CD4-positive, alpha-beta T cell treated with Interleukin-10 for 1 hour (primary cell): ENCODE data around the gene RAB44.

ENCODE experiments used
- DNase-seq: peaks from one replicate; pipeline ENCODE4 v3.0.0-alpha.2; 2020

Gene RAB44

DNA sequence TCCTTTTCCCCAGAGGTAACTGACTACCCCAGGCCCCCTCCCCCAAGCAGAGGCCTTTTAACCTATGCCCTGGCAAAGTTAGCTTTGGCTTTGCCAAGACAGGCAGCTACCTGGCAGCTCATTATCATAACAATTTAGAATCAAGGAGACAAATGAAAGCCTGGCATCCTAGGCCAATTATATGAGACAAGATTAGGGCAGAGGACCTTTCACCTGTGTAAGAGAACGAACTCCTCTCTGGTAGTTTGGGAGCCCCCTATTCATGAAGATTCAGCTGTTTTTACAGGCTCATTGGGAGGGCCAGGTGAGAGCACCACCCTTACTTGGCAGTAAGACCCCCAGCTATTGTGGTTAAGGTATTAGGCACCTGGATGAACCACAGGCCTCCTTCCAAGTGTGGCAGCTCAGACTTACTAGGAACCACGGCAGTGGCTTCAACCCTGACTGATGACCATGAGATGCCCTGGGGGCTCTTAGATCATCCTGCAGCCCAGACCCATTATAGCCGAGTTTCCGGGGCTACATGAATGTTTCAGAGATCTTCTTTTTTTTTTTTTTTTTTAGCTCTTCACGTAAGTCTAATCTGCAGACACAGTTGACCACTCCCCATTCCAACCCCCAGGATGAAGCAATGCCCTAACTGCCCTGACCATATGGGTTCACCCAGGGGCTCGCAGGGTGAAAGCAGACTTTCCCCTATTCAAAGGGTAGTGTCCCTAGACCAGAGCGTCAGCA lies 56.2 kb downstream of the RAB44 start:
- no peak for DNase-seq

DNA sequence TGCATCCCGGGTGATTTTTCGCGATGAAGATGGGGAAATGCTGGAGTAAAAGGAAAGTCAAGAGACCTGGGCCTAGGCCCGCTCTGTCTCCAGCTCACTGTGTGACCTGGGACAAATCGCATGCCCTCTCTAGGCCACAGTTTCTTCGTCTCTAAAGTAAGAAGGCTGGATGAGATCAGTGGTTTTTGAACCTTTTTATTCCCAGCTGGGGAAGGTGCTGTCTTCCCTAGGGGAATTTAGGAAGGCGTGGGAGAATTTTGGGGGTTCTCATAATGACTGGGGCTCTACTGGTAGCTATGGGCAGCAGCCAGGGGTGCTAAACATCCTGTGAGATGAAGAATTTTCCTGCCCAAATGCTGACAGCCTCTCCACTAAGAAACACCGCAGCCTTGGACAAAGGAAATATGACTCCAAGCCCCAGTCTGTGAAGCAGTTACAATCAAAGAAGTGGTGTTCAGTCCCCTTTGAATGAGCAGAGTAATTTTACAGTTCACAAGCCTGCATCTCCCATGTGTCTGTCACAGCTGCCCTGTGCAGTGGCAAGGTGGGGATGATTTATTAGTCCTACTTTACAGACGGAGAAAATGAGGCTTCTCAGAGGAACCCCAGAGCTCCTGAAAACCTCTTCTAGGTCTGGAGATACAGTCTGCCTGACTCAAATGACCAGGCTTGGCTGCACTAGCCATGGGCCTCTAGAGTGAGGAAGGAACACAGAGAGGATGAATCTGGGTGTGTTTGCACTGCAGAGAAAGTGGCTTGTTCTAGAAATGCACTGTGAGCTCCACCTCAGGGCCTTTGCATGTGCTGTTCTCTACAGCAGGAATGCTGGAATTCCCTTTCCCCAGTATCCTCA lies 57.2 kb downstream of the RAB44 start:
- no peak for DNase-seq

DNA sequence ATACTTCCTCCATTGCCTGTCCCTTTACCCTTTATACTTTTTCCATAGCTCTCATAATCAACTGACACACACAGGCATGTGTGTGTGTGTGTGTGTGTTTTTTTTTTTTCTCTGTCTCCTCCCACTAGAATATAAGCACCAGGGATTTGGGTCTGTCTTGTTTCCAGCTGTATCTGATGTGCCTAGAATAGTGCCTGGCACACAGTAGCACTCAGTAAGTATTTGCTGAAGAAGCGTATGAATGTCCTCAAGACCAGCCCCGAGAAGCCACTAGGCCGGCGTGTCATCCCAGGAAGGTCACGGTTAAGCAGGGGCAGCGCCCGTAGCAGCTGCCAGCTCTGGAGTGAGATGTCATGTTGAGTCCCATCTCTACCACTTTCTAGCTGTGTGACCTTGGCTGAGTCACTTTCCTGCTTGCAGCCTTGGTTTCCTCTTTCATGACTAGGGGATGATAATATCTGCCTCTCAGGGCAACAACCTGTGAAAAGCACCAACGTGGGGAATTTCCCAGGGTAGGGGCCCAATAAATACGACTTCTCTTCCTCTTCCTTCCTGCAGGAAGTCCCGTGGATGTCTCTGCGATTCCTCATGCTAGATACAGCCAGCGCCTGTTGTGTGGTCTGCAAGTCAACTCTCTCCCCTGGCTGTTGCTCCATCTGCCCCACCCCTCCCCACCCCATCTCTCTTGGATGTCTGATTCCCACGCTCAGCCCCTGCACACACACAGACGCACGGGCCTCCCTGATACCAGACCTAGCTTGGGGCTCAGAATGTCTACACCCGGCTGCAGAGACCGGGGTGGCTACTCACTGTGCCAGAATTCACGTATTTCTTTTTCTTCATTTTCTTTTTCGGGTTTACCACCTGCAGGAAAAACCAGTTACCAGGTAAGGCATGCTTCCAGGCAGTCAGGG lies 58.1 kb downstream of the RAB44 start:
- DNase-seq = peak; percentile 90

DNA sequence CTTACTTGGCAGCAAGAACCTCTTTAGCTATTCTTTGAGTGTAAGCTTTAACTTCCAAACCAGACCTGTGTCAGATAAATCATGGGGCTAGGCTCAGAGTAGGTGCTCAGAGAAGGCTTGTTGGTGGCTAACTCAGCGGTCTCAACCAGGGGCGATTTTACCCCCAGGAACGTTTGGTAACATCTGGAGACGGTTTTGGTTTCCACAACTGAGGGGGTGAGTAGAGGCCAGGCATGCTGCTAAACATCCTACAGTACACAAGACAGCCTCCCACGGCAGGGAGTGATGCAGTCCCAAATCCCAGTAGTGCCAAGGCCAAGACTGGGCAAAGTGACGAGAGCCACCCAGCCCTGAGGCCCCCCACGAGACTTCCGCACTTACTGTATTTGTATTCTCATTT lies 59.2 kb downstream of the RAB44 start:
- DNase-seq = no peak

DNA sequence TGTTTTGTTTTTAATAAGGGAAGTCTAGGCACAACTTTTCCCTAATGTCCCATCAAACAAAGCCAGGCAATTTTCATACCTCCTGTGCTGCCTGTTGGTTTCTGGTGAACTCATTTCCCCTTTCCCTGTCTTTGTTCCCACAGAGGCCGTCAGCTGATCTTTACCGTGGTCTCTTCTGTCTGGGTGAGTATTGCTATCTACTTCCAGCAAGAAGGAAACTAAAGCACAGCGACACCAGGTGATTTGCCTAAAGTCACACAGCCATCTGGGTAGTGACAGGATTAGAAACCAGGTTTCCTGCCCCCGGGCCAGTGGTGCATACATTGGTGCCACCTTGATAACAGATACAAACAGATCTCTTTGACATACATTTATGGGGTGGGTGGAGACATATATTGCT lies 59.6 kb downstream of the RAB44 start:
- DNase-seq = peak; percentile 66

DNA sequence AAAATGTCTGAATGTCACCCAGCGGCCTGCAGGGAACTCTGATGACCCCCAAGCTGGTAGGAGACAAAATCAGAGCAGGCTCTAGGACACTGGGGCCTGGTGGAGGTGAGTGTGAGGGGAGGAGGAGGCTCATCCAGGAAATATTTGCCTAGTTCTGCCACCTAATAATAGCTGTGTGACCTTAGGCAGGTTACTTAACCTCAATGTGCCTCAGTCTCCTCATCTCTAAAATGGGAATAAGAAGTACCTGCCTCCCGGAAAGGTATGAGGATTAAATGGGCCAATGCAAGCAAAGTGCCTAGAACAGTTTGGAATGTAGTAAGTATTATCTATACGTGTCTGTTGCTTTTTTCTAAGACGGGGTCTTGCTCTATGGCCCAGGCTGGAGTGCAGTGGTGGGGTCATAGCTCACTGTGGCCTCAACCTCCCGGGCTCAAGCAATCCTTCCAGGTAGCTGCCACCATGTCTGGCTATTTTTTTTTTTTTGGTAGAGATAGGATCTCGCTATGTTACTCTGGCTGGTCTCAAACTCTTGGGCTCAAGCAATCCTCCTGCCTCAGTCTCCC lies 60.4 kb downstream of the RAB44 start:
- DNase-seq = no peak

DNA sequence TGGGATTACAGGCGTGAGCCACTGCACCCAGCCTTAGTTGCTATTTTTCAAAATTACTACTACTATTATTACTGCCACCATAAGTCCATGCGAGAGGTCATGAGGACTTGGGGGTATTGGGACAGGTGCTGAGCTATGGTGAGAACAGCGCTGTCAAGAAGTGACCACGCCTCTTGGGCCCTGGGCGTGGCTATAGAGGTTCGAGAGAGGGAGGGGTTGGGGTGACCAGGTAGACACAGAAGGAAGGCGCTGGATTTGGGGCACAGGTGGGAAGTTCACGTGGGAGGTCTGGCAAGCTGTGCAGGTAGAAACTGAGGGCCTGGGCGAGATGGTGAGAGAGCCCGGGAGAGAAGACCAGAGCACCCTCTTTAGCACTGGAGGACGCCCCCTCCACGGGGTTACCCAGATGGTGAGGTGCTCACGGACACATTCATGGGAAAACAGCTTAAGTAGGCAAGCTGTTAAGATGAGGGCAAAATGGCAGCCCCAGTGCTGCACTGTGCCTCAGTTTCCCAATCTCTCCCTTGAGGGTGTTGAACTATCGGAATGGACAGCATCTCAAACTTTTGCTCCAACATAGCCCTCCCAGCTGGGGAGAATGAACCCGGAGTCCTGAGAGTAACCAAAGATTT lies 61.0 kb downstream of the RAB44 start:
- DNase-seq = no peak

DNA sequence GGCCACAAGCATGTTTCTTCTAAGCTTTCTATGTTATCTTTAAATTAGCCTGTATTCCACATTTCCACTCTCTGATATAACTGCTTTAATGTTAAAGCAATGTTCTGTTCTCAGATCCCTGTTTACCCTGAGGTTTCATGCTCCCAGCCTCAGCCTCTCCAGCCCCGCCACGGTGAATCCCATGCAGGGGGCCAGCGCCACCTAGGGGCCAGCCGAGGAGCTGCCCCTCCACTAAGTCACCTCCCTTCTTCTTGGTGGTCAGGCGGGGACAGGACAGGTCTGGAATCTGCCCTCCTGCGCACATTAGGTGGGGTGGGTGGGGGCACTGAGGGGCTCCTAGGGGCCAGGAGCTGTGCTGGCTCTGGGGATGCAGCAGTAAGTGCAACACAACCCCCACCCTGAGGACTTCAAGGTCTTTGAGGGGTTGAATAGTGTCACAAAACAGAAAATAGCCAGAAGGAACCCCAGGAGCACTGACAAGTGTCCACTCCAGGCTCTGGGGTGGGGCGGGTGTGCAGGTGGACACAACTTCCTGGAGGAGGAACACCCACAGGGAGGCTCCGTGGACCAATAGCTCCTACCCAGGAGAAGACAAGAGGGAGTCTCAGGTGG lies 61.6 kb downstream of the RAB44 start:
- DNase-seq = peak; percentile 82

DNA sequence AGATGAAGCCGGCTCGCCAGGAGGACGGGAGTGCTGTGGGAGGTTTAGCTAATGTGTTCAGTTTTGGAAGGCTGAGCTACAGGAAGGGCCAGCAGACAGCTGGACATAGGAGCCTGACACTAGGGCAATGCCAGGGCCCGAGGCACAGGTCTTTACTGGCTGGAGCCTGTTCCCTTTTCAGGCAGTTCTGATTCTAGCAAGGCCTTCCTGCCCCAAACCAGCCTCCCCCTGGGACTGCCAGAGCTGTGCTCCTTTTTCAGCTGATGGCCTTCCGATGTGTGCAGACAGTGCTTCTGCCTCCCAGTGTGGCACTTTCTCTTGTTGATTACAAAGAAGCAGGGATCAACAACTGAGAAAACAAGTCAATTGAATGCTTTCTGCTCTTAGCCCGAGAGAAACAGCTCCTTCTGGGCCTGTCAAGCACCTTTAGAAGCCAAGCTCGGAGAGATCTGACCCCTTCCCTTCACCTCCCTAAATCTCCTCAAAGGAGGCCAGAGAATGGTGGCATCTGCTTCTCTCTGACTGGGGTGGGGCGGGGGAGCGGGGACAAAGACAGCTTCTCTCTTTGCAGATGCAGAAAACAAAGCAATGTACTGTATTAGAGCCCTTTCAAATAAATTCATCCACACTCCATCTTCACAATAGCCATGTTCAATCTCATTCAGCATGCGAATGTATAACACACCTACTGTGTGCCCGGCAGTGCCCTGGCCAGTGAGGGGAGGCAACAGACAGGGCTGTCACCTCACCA lies 63.2 kb downstream of the RAB44 start:
- DNase-seq = no peak

DNA sequence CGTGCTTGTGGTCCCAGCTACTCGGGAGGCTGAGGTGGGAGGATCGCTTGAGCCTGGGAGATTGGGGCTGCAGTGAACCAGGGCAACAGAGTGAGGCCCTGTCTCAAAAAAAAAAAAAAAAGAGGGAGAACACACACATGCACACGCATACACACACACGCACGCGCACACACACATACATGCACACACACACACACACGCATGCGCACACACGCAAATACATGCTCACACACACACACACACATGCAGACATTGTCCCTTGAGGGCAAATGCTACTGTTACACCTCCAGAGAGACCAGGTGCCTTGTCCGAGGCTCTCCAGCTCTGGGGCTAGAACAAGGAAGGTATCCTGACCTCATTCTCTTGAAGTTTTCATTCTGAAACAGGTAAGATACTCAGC lies 64.5 kb downstream of the RAB44 start:
- DNase-seq = no peak

DNA sequence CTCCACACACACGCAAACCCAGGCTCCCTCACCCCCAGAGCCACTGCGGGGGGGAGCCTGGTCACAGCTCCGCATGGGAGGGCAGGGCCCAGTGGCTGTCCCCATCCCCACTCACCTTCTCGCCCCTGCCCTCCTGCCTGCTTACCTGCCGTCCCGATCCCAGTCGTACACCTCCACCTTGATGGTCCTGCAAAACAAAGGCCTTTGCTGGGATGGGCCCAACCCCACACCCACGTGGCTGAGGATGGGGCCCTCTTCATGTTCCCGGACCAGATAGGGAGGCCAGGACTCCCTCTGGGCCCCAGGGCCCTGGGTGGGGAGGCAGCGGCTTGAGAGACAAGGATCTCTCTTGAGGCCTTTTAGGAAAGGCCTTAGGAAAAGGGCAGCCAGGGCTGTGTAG lies 67.6 kb downstream of the RAB44 start:
- DNase-seq = no peak

DNA sequence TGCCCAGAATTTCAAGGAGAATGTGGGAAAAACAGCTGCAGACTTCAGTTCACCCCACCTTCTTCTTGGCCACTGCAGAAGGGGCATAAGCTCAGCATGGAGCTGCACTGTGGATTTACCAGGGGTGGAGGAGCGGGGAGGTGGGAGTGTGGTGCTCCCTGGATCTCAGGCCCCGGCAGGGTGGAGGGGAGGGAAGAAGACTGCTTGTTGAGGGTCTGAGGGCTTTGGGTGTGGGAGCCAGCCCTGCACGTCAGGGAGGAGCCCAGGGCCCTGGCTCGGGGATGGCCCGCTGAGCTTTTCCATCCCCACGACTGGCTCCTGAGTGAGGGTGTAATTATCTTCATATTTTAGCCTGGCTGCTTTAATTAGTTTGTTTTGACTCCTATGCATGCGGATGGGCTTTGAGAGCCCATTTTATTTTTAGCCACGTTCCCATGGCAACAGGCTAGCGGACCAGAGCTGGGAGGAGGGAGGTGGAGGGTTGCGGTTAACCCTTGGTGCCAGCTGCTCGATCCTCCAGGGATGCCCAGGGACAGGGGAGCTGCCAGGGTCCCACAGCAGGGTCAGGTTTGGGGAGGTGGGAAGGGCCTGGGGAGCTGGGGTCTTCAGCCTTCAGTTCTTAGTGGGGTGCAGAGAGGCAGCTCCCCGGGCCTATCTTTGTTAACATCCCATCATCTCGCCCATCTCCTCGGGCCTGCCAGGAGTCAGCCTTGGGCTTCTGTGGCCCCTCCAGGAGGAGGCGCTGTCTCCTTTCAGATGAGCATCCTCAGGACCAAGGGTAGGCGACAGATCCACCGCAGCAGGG lies 68.2 kb downstream of the RAB44 start:
- peak; percentile 85 for DNase-seq

DNA sequence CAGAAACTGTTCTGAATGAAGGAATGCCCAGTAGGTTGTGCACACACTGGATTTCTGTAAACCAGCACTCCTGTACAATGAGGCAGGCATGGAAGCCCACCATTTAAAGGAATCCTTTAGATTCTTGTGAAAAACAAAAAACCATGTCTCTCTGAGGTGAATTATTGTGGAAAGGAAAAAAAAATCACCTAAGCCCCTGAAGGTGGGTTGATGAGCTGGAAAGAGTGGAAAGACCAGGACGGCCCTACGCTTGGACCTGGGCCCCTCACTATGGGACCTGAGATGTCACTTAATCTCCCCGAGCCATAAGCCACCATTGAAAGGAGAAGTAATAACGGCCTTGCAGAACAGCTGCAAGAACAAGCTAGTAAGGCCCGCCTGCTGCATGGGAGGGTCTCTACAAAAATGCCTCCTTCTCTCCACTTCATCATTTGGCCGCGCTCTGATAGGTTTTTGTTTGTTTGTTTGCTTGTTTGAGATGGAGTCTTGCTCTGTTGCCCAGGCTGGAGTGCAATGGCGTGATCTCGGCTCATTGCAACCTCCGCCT lies 68.8 kb downstream of the RAB44 start:
- no peak for DNase-seq

DNA sequence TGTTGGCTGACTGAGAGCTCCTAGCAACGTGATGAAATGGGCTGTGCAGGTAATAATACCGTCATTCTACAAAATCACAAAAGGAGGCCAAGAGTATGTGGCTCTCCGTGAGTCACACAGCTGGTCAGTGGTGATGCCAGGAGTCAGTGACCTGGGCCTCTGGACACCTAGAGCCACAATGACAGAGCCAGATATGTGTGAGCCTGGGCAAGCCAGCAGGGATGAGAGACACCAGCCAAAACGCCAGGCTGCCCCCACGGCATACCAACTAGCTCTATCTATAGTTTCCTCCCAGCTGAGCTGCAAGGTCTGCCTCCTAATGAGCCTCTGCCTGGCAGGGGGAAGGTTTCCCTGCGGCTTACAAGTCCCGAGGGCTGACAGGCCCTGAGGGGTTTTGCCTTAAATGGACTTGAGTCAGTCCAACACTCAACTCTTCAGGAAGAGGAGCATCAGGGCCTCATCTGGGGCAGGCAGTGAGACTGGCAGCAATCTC lies 71.6 kb downstream of the RAB44 start:
- no peak for DNase-seq

DNA sequence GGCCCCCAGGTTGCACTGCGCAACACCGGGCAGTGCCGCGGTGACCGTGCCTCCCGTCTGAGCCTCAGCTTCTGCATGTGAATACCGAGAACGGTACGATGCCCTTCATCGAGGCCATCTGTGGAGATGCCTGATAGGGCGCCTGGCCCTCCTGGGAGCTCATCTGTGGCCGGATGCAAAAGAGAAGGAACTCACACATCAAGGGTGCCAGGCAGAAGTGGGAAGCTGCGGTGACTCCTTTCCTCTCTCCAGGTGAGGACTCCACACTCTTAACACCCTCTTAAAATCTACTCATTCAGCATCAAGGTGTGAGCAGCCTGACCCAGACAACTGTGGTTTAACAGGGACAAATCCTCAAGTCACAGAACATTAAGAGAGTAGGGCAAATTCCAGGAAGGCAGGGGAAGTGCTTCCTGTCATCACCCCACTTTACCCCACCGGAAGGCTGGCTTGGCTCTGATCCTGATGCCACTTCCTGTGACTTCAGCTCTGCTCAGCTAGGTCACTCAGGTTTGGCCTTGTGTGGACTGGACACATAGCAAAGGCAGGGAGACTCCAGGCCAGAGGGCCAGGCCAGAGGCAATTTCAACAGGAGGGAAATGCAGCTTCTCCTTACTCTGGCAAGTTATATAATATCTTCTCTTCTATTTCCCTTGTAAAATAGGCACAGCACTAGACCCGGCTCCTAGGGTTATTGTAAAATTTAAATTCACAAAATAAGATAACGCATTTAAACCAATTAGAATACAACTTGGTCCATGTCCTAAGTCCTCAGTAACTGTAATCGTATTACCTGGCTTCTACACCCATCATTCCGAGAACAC lies 72.3 kb downstream of the RAB44 start:
- peak; percentile 45 for DNase-seq

DNA sequence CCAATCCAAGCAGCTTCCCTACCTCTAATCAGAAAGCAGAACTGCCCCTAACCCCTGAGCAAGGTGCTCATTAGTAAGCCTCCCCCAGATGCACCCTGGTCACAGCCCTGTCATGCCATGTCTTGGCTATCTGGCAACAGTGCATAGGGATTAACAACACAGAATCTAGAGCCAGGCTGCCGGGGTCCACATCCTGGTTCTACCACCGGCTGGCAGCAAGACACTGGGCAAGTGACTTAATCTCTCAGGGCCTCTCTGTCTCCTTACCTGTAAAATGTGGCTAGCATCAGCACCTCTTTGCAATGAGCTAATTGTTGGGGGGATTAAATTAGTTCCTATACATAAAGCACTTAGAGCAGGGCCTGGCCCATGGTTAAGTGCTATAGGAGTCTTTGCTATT lies 73.5 kb downstream of the RAB44 start:
- no peak for DNase-seq

DNA sequence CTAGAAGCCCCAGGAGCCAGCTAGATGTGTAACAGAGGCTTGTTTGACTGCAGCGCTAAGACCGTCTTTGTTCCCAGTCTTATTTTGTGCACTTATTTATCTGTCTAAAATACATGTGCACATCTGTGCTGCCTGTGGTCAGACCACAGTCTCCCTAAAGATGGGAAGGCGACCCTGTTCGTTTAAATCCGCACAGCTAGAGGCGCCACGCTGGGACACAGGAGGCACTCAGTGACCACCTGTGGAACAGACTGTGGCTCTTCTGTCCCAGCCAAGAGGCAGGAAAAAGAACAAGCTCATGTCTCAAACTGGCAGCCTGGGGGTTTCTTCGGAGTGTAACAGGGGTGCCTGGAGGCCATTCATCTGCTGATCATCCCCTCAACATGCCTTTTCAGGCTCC lies 74.8 kb downstream of the RAB44 start:
- DNase-seq = no peak

DNA sequence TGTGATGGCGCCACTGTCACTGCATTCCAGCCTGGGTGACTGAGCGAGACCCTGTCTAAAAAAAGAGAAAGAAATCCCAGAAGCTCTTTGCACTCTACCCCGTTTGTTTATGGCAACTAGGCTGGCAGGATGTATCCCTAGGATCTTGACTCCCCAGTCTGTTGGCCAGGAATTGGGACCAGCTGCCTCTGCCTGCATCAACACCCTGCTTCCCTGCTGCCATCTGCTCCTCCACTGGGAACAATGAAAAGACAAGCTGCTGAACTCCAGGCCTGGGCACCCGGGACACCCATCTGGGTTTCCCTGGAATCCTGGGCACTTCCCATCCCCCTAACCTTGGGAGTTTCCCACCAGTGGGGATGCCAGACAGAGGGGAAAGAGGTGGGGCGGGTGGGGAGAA lies 76.7 kb downstream of the RAB44 start:
- DNase-seq = no peak

DNA sequence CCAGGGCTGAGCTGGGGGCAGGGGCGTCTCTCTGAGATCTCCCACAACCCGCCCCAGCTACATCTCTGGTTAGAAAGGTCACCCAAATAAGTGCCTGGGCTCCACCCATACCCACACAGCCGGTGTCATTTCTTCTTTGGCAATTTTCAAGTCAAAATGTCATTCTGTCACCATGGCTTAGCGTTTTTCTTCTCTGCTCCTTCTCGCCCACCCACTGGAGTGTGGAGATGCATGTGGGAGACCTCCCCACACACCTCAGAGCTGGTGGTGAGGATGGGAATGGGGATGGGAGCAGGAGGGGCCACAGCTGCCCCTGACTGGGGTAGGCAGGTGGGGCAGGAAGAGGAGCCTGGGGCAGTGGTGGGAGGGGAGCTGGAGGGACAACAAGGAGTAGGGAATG lies 78.5 kb downstream of the RAB44 start:
- no peak for DNase-seq
